Umbilical cord (tissue), 2 donors: Measurements from ENCODE around the gene PIKFYVE. TPM values are rescaled to one million over a fixed set of nuclear protein-coding genes. Genes with fewer than 3 reads are reported as not detected.
A peak's percentile ranks its signal among the peaks of the same experiment; 100 is the strongest.

Source experiments
- DNase-seq: peaks from one replicate; pipeline ENCODE4 v3.0.0-alpha.2; 2015; ENCODE audit warnings: low spot score
- total RNA-seq: library from RNA; depleted of rRNA; stranded (reverse); fragments of >200 nt; gene quantifications from one replicate; pipeline ENCODE4 v1.2.3, GENCODE V29; 2014; ENCODE audit warnings: low replicate concordance; ENCODE audit not compliant: insufficient read depth

The PIKFYVE gene
- total RNA-seq, 1 donor from 2014 or later, result 29.6 TPM

- peak; percentile 6 for DNase-seq
Measured at GRCh38 chr2:208406474-208407451, 140.7 kb downstream of the PIKFYVE start, which contains the start of gene PTH2R. Gene PTH2R, plus strand, starts transcription at chr2:208406792. Its CDS starts 252 bp downstream, at chr2:208407044.

- peak; percentile 23 for DNase-seq
Measured at GRCh38 chr2:208407667-208408066, 141.6 kb downstream of the PIKFYVE start.

Other genes with a start within 250 kb of the PIKFYVE start
- 27.0 TPM for gene PLEKHM3, start 240.7 kb upstream of the PIKFYVE start, total RNA-seq
- gene CRYGD, start 141.7 kb upstream of the PIKFYVE start, total RNA-seq, result not detected
- not detected for gene CRYGC, start 136.4 kb upstream of the PIKFYVE start, total RNA-seq
- not detected for gene CRYGB, start 120.1 kb upstream of the PIKFYVE start, total RNA-seq
- not detected for gene CRYGA, start 102.7 kb upstream of the PIKFYVE start, total RNA-seq
- gene C2orf80, start 76.2 kb upstream of the PIKFYVE start, total RNA-seq, result not detected
- 122 TPM for gene IDH1, start 11.2 kb upstream of the PIKFYVE start, total RNA-seq
- not detected for gene PTH2R, start 140.5 kb downstream of the PIKFYVE start, total RNA-seq